Panc1 (cell line): ENCODE measurements around the gene IL12RB2. TPM values are rescaled to one million over a fixed set of nuclear protein-coding genes. Genes with fewer than 3 reads are reported as not detected.

ENCODE experiments used
- ATAC-seq: fragments of 200-7000 bp; cut with Tn5 transposase; 2 replicates; pipeline ENCODE4 v1.9.1; 2020; ENCODE audit warnings: mild to moderate bottlenecking, moderate library complexity
- BruUV-seq: library from RNA; stranded (reverse); fragments of 400-500 nt; replicated peaks from 2 replicates; lab custom pipeline; 2021; lab: Mats Ljungman, UMichigan
- CTCF ChIA-PET: fragments of 300-600 bp; sonication (Branson Sonifier 250); formaldehyde crosslinking; loops from one replicate; lab custom pipeline; 2022; ENCODE audit warnings: antibody characterized with exemption; lab: Charles Lee
- POLR2A ChIA-PET: fragments of 300-600 bp; sonication (Branson Sonifier 250); formaldehyde crosslinking; loops from one replicate; lab custom pipeline; 2022; ENCODE audit warnings: antibody characterized with exemption; lab: Charles Lee
- DNase-seq: peaks from one replicate; pipeline ENCODE4 v3.0.0-alpha.2; 2010; ENCODE audit warnings: low read depth, low spot score
- H3K27ac ChIP-seq: 2 replicates; pipeline ENCODE4 v1.5.1; 2011; ENCODE audit warnings: mild to moderate bottlenecking, low read length, inconsistent platforms
- H3K27me3 ChIP-seq: fragments of 200-500 bp; sonication (Bioruptor generic); 2 replicates; pipeline ENCODE4 v1.6.0; 2014; ENCODE audit warnings: low read length, inconsistent platforms; ENCODE audit not compliant: control insufficient read depth, insufficient read depth
- H3K36me3 ChIP-seq: fragments of 200-500 bp; sonication (Bioruptor generic); 2 replicates; pipeline ENCODE4 v1.5.1; 2014; ENCODE audit warnings: inconsistent platforms, mild to moderate bottlenecking, low read length, moderate library complexity; ENCODE audit not compliant: control insufficient read depth, insufficient read depth
- H3K4me1 ChIP-seq: 2 replicates; pipeline ENCODE4 v1.5.1; 2011; ENCODE audit warnings: inconsistent platforms, mild to moderate bottlenecking, low read length, moderate library complexity; ENCODE audit not compliant: control insufficient read depth, insufficient read depth
- H3K4me3 ChIP-seq, 2 experiments: 2 replicates each; pipeline ENCODE4 v1.5.1; 2011 to 2012; ENCODE audit warnings: low read depth in 2 of 2, low read length in 2 of 2, mild to moderate bottlenecking in 2 of 2, inconsistent platforms in 1 of 2, moderate library complexity in 1 of 2
- H3K9me3 ChIP-seq: fragments of 200-500 bp; sonication (Bioruptor generic); 2 replicates; pipeline ENCODE4 v1.5.1; 2014; ENCODE audit warnings: low read depth, mild to moderate bottlenecking, inconsistent platforms, low read length, moderate library complexity; ENCODE audit not compliant: control insufficient read depth, insufficient read depth
- POLR2AphosphoS5 ChIP-seq: IDR thresholded peaks from 2 replicates; pipeline ENCODE4 v1.6.1; 2012; ENCODE audit warnings: mild to moderate bottlenecking, low read depth, low read length, moderate library complexity
- SIN3A ChIP-seq: IDR thresholded peaks from 2 replicates; pipeline ENCODE4 v1.6.1; 2012; ENCODE audit warnings: low read depth, mild to moderate bottlenecking, low read length, moderate library complexity, borderline replicate concordance; ENCODE audit not compliant: insufficient read depth
- TCF7L2 ChIP-seq: IDR thresholded peaks from 2 replicates; pipeline ENCODE4 v1.6.1; 2011; ENCODE audit warnings: mild to moderate bottlenecking, low read depth, low read length, inconsistent platforms
- in situ Hi-C: cut with HindIII; loops from 2 replicates; pipeline ENCODE4 v1.10.0; 2016; ENCODE audit warnings: low sequenced_read_pairs, low pct_unique_long_range_greater_than_20kb
- intact Hi-C: fragments of 100-400 bp; cut with micrococcal nuclease; formaldehyde crosslinking; loops from one replicate; pipeline ENCODE4 v1.10.0; 2022; ENCODE audit not compliant: unreplicated experiment
- total RNA-seq: library from RNA; stranded (reverse); gene quantifications from one replicate; pipeline ENCODE4 v1.2.1, GENCODE V29; 2021; ENCODE audit not compliant: unreplicated experiment
- TF ChIP-seq, protein P1 (sequence below): fragments of 450-650 bp; IDR thresholded peaks from 2 replicates; pipeline ENCODE4 v1.5.1; 2017; ENCODE audit warnings: mild to moderate bottlenecking
- TF ChIP-seq, protein P2 (sequence below), 2 experiments: IDR thresholded peaks; 2 replicates each; pipeline ENCODE4 v1.6.1; 2011 to 2012; ENCODE audit warnings: low read depth in 2 of 2, control low read depth in 1 of 2, low read length in 1 of 2, mild to moderate bottlenecking in 1 of 2, moderate library complexity in 1 of 2; ENCODE audit not compliant: insufficient read depth in 1 of 2

The IL12RB2 gene
- total RNA-seq, 1 experiment from 2014 or later: 0.26 TPM

DNA sequence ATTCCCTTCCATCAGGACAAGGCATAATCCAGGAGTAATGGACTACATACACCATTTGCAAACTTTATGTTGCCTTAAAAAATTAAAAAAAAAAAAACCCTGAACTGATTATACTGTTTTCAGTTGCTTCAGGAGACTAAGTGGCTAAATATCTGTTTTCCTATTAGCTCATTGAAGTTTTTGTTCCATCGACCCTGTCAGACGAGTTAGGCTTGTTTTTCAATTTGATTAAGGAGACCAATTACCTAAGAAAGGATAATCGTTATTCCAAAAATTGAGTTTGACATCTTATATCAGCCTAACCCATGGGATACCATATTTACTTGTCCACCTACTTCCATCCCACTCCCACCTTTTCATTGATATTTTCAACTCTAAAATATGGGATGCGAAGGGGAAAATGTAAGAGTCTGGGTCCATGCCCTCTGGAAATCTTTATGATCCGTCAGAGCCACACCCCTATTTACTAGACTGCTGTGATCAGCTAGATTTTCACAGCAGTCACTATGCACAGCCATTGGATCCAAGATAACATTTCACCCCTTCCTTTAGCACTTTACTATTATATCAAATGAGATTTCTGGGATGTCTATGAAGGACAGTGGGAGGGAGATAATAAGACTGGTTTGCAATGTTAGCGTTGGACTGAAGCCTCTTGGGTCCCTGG lies 41.0 kb downstream of the IL12RB2 start:
- intact Hi-C loops (no loop called here), in situ Hi-C loops (no loop called here)
- POLR2A ChIA-PET: no interaction called here
- H3K36me3 ChIP-seq: no peaks in the 10 kb centered on the region
- H3K4me3 ChIP-seq: no peak overlapping the region
- CTCF ChIA-PET: interaction anchor here (0.6 kb wide), 1 partner anchor 115 kb away, joined by 4 read pairs; no protein-coding TSS in a partner anchor
- TF ChIP-seq, protein P1, sequence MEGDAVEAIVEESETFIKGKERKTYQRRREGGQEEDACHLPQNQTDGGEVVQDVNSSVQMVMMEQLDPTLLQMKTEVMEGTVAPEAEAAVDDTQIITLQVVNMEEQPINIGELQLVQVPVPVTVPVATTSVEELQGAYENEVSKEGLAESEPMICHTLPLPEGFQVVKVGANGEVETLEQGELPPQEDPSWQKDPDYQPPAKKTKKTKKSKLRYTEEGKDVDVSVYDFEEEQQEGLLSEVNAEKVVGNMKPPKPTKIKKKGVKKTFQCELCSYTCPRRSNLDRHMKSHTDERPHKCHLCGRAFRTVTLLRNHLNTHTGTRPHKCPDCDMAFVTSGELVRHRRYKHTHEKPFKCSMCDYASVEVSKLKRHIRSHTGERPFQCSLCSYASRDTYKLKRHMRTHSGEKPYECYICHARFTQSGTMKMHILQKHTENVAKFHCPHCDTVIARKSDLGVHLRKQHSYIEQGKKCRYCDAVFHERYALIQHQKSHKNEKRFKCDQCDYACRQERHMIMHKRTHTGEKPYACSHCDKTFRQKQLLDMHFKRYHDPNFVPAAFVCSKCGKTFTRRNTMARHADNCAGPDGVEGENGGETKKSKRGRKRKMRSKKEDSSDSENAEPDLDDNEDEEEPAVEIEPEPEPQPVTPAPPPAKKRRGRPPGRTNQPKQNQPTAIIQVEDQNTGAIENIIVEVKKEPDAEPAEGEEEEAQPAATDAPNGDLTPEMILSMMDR: no peak
- no peak for TF ChIP-seq POLR2AphosphoS5
- no peak for TF ChIP-seq SIN3A
- TF ChIP-seq, protein P2, sequence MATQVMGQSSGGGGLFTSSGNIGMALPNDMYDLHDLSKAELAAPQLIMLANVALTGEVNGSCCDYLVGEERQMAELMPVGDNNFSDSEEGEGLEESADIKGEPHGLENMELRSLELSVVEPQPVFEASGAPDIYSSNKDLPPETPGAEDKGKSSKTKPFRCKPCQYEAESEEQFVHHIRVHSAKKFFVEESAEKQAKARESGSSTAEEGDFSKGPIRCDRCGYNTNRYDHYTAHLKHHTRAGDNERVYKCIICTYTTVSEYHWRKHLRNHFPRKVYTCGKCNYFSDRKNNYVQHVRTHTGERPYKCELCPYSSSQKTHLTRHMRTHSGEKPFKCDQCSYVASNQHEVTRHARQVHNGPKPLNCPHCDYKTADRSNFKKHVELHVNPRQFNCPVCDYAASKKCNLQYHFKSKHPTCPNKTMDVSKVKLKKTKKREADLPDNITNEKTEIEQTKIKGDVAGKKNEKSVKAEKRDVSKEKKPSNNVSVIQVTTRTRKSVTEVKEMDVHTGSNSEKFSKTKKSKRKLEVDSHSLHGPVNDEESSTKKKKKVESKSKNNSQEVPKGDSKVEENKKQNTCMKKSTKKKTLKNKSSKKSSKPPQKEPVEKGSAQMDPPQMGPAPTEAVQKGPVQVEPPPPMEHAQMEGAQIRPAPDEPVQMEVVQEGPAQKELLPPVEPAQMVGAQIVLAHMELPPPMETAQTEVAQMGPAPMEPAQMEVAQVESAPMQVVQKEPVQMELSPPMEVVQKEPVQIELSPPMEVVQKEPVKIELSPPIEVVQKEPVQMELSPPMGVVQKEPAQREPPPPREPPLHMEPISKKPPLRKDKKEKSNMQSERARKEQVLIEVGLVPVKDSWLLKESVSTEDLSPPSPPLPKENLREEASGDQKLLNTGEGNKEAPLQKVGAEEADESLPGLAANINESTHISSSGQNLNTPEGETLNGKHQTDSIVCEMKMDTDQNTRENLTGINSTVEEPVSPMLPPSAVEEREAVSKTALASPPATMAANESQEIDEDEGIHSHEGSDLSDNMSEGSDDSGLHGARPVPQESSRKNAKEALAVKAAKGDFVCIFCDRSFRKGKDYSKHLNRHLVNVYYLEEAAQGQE (IDR thresholded peaks at IDR 0.05; ENCODE audit: insufficient read depth in 1 of 2, low read depth in 2 of 2, low read length in 1 of 2): no peak
- ATAC-seq (no peak), DNase-seq (no peak)
- H3K4me1 ChIP-seq: no peaks in the 10 kb centered on the region
- no peak overlapping the region for H3K27ac ChIP-seq
- BruUV-seq: no TSS peak
- H3K27me3 ChIP-seq: peaks cover 2% of the 10 kb centered on the region; the same call in 1 of the 2 replicates
- H3K9me3 ChIP-seq: no peaks in the 10 kb centered on the region

DNA sequence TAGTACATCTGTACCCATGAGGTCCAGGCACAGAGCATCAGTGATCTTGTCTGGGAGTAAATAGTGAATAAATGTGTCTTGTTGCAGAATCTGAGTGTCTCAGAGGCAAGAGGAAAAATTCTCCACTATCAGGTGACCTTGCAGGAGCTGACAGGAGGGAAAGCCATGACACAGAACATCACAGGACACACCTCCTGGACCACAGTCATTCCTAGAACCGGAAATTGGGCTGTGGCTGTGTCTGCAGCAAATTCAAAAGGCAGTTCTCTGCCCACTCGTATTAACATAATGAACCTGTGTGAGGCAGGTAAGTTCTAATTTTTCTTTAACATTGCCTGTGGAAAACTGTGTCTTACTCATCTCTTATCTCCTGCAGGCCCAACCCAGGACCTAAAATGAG lies 43.1 kb downstream of the IL12RB2 start:
- intact Hi-C loops: no loop called here
- no peaks in the 10 kb centered on the region for H3K9me3 ChIP-seq
- ATAC-seq (no peak), DNase-seq (no peak)
- H3K27ac ChIP-seq: no peak overlapping the region
- no peaks in the 10 kb centered on the region for H3K4me1 ChIP-seq
- POLR2A ChIA-PET: no interaction called here
- H3K4me3 ChIP-seq: no peak overlapping the region
- CTCF ChIA-PET: no interaction called here
- TF ChIP-seq, protein P2 (IDR thresholded peaks at IDR 0.05; ENCODE audit: insufficient read depth in 1 of 2, low read depth in 2 of 2, low read length in 1 of 2): no peak
- no peak for TF ChIP-seq TCF7L2
- TF ChIP-seq, protein P1: no peak
- TF ChIP-seq POLR2AphosphoS5: no peak
- H3K27me3 ChIP-seq: peaks cover 2% of the 10 kb centered on the region; the same call in 1 of the 2 replicates
- in situ Hi-C loops: no loop called here
- no TSS peak for BruUV-seq
- no peaks in the 10 kb centered on the region for H3K36me3 ChIP-seq
